HG03196 (cell line): ENCODE measurements around the gene NAGPA.

ENCODE experiments used
- ATAC-seq: cut with Tn5 transposase; IDR thresholded peaks from one replicate; pipeline ENCODE4 v1.9.1; 2021; ENCODE audit not compliant: unreplicated experiment

NAGPA gene

GRCh38 chr16:5005916-5006315 lies 27.8 kb downstream of the NAGPA start:
- no peak for ATAC-seq

GRCh38 chr16:5004311-5004710 lies 29.4 kb downstream of the NAGPA start:
- no peak for ATAC-seq

- no peak for ATAC-seq
Measured at GRCh38 chr16:5003828-5004227, 29.9 kb downstream of the NAGPA start.

- no peak for ATAC-seq
Measured at GRCh38 chr16:5003211-5003610, 30.5 kb downstream of the NAGPA start.

- ATAC-seq, result no peak
Measured at GRCh38 chr16:5002699-5003143, 31.0 kb downstream of the NAGPA start.

- ATAC-seq, result no peak
Measured at GRCh38 chr16:5001986-5002385, 31.7 kb downstream of the NAGPA start.

- no peak for ATAC-seq
Measured at GRCh38 chr16:5001571-5001970, 32.2 kb downstream of the NAGPA start.

GRCh38 chr16:5000573-5001001 lies 33.1 kb downstream of the NAGPA start:
- ATAC-seq, result no peak

GRCh38 chr16:4994719-4995434 lies 38.9 kb downstream of the NAGPA start:
- ATAC-seq, result no peak

GRCh38 chr16:4991754-4992153 lies 42.0 kb downstream of the NAGPA start:
- no peak for ATAC-seq

GRCh38 chr16:4990415-4990814 lies 43.3 kb downstream of the NAGPA start:
- ATAC-seq, result no peak

- ATAC-seq, result no peak
Measured at GRCh38 chr16:4989391-4990006, 44.2 kb downstream of the NAGPA start.

GRCh38 chr16:4988647-4989046 lies 45.1 kb downstream of the NAGPA start:
- no peak for ATAC-seq

GRCh38 chr16:4987580-4988374 lies 46.0 kb downstream of the NAGPA start:
- ATAC-seq, result no peak

- ATAC-seq, result no peak
Measured at GRCh38 chr16:4987250-4987579, 46.5 kb downstream of the NAGPA start.

- no peak for ATAC-seq
Measured at GRCh38 chr16:4984174-4984990, 49.4 kb downstream of the NAGPA start.

- ATAC-seq, result no peak
Measured at GRCh38 chr16:4982056-4982867, 51.5 kb downstream of the NAGPA start.

- ATAC-seq, result no peak
Measured at GRCh38 chr16:4981473-4981872, 52.3 kb downstream of the NAGPA start.

- ATAC-seq, result no peak
Measured at GRCh38 chr16:4980691-4981090, 53.0 kb downstream of the NAGPA start.
